ENCODE data around the gene MSS51.
"Not testable (repeated sequence)": the region's sequence is repeated elsewhere in the genome, so short reads cannot be mapped to it uniquely, and the experiment has no call there.

The MSS51 gene

GRCh38 chr10:73413528-73414229, 19.7 kb downstream of the MSS51 start, which contains the start of gene ANXA7:
ANXA7 (minus strand) TSS chr10:73414058; CDS start chr10:73400856, 13,202 bp downstream.
- DNase-seq = peak; percentile 72

GRCh38 chr10:73413108-73413527, 20.2 kb downstream of the MSS51 start:
- peak; percentile 27 for DNase-seq

GRCh38 chr10:73410897-73411296, 22.5 kb downstream of the MSS51 start:
- no peak for DNase-seq

- no peak for DNase-seq
Observed at GRCh38 chr10:73408978-73409521, 24.3 kb downstream of the MSS51 start.

GRCh38 chr10:73408061-73408460, 25.3 kb downstream of the MSS51 start:
- DNase-seq = no peak

GRCh38 chr10:73407495-73407894, 25.9 kb downstream of the MSS51 start:
- DNase-seq = no peak

GRCh38 chr10:73406846-73407245, 26.5 kb downstream of the MSS51 start:
- DNase-seq = no peak

- DNase-seq = no peak
Observed at GRCh38 chr10:73405556-73405955, 27.8 kb downstream of the MSS51 start.

- DNase-seq = no peak
Observed at GRCh38 chr10:73404690-73405089, 28.7 kb downstream of the MSS51 start.

- no peak for DNase-seq
Observed at GRCh38 chr10:73401636-73402035, 31.7 kb downstream of the MSS51 start.

- DNase-seq = no peak
Observed at GRCh38 chr10:73399063-73399462, 34.3 kb downstream of the MSS51 start.

- no peak for DNase-seq
Observed at GRCh38 chr10:73398024-73398423, 35.3 kb downstream of the MSS51 start.

- DNase-seq = not testable (repeated sequence)
Observed at GRCh38 chr10:73394325-73394724, 39.0 kb downstream of the MSS51 start.

GRCh38 chr10:73388228-73388627, 45.1 kb downstream of the MSS51 start:
- no peak for DNase-seq

- DNase-seq = no peak
Observed at GRCh38 chr10:73386583-73386982, 46.8 kb downstream of the MSS51 start.

- DNase-seq = no peak
Observed at GRCh38 chr10:73379064-73379748, 54.2 kb downstream of the MSS51 start.

- DNase-seq = no peak
Observed at GRCh38 chr10:73376679-73377078, 56.7 kb downstream of the MSS51 start.

All from NCI-H2227 treated with DMSO at 0.1 percent for 48 hours (cell line).